K562 (cell line): Measurements from ENCODE around the gene RBSN. TPM values are rescaled to one million over a fixed set of nuclear protein-coding genes. Genes with fewer than 3 reads are reported as not detected.

Source experiments
- CBX3 ChIP-seq, 2 experiments: IDR thresholded peaks; 1 replicate in 1 of 2; 2 replicates in 1 of 2; pipeline ENCODE4 v1.6.1; 2012; ENCODE audit warnings: inconsistent platforms in 2 of 2, low read length in 2 of 2, borderline replicate concordance in 1 of 2, control low read depth in 1 of 2
- E2F4 ChIP-seq: sonication (generic); formaldehyde crosslinking; IDR thresholded peaks from 2 replicates; pipeline ENCODE4 v1.8.0; 2022; ENCODE audit warnings: mild to moderate bottlenecking, low read depth, missing genetic modification reagents
- EHMT2 ChIP-seq: fragments of 450-650 bp; IDR thresholded peaks from 2 replicates; pipeline ENCODE4 v1.6.1; 2018; ENCODE audit warnings: antibody characterized with exemption
- ELF1 ChIP-seq: fragments of 200-800 bp; sonication (Bioruptor generic); IDR thresholded peaks from 2 replicates; pipeline ENCODE4 v1.6.1; 2016; ENCODE audit warnings: missing genetic modification characterization, missing compliant biosample characterization
- EWSR1 ChIP-seq: fragments of 450-650 bp; IDR thresholded peaks from 2 replicates; pipeline ENCODE4 v1.6.1; 2018; ENCODE audit warnings: borderline replicate concordance, mild to moderate bottlenecking, low read depth, moderate library complexity; ENCODE audit not compliant: partially characterized antibody
- HINFP ChIP-seq: fragments of 450-650 bp; conservative IDR thresholded peaks from 2 replicates; pipeline ENCODE4 v1.6.1; 2016; ENCODE audit warnings: missing genetic modification characterization, low read depth, mild to moderate bottlenecking, control low read depth, missing compliant biosample characterization
- PHTF2 ChIP-seq: fragments of 250-450 bp; sonication (Bioruptor Pico); IDR thresholded peaks from 2 replicates; pipeline ENCODE4 v1.5.0; 2021; ENCODE audit warnings: mild to moderate bottlenecking
- RUNX1 ChIP-seq: sonication (generic); IDR thresholded peaks from 2 replicates; pipeline ENCODE4 v1.6.1; 2016; ENCODE audit warnings: antibody characterized with exemption, low read depth
- TCF7 ChIP-seq: sonication (generic); IDR thresholded peaks from 2 replicates; pipeline ENCODE4 v1.6.1; 2016; ENCODE audit warnings: antibody characterized with exemption, borderline replicate concordance
- ZKSCAN1 ChIP-seq: fragments of 150-350 bp; IDR thresholded peaks from 2 replicates; pipeline ENCODE4 v1.6.1; 2016; ENCODE audit warnings: low read depth, low read length
- ZKSCAN3 ChIP-seq: fragments of 250-450 bp; sonication (Bioruptor Pico); IDR thresholded peaks from 2 replicates; pipeline ENCODE4 v1.4.0; 2020
- ZNF124 ChIP-seq: sonication (generic); formaldehyde crosslinking; IDR thresholded peaks from 2 replicates; pipeline ENCODE4 v1.8.1; 2022; ENCODE audit warnings: missing genetic modification reagents
- ZNF146 ChIP-seq: IDR thresholded peaks from one replicate; pipeline ENCODE4 v1.6.1; 2018; ENCODE audit warnings: missing compliant biosample characterization; ENCODE audit not compliant: unreplicated experiment
- polyA plus RNA-seq, 8 experiments: library from polyadenylated mRNA; depleted of rRNA in 4 of 8; stranded (reverse) in 5 of 8; unstranded in 3 of 8; fragments of >200 nt; fragmentation: Nextera tagmentation in 2 of 8; fragmentation: Illumina TruSeq in 1 of 8; extraction: Ambion mirVana in 2 of 8; extraction: Trizol in 1 of 8; gene quantifications; 2 replicates each; pipeline versions ENCODE4 v1.2.1 to v1.2.3, GENCODE V29; 2011 to 2014; ENCODE audit warnings: inconsistent platforms in 1 of 8, missing spikeins in 1 of 8
- total RNA-seq, 7 experiments: library from RNA; depleted of rRNA in 6 of 7; stranded (reverse); fragments of >200 nt in 6 of 7; fragmentation: Illumina TruSeq in 2 of 7; extraction: Trizol in 2 of 7; gene quantifications; 2 replicates each; pipeline versions ENCODE4 v1.2.1 to v1.2.3, GENCODE V29; 2011 to 2021; ENCODE audit warnings: low replicate concordance in 1 of 7
- TF ChIP-seq, protein P1 (sequence below), 2 experiments: fragments of 450-650 bp in 1 of 2; sonication (generic) in 1 of 2; formaldehyde crosslinking in 1 of 2; IDR thresholded peaks; 2 replicates each; pipeline versions ENCODE4 v1.7.1 to v1.9.0; 2016 to 2022; ENCODE audit warnings: inconsistent platforms in 1 of 2, mild to moderate bottlenecking in 1 of 2, missing genetic modification reagents in 1 of 2

Gene RBSN
- total and polyA plus RNA-seq, 9 of the 15 experiments (the other 6 are each of a cell fraction or from before 2014, with no cell fraction given): 2.9 to 19.6 (median 15.0) TPM

DNA sequence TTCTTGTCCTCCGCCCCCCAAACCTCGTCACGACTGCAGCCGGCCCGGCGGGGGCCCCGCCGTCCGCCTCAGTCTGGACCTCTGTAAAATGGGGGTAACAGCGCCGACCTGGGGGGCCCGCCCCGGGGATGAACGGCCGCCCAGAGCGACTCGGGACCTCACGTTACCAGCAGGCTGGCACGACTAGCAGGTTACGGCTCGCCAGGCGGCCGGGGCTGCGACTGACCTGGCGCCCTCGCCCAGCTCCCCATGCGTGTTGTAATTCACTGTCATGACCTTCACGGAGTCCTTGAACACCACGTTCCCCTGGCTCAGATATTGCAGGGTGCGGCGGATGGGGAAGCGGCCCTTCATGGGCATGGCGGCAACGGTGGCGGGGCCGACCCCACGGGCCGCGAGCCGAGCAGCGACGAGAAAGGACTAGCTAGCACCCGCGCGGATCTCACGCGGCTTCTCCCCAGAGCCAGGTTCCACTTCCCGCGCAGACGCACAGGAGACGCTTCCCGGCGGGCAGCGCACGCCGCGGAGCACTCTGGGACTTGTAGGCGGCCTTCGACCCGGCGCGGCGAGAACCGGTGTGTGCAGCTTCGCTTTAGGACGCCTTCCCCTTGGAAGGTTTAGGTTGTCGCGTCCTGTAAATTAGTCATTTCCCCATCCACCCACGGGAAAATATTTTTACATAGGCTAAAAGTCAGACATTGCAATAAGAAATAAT, 34.0 kb downstream of the RBSN start, which contains the start of gene MRPS25 (continued):
- TF ChIP-seq, protein P1, sequence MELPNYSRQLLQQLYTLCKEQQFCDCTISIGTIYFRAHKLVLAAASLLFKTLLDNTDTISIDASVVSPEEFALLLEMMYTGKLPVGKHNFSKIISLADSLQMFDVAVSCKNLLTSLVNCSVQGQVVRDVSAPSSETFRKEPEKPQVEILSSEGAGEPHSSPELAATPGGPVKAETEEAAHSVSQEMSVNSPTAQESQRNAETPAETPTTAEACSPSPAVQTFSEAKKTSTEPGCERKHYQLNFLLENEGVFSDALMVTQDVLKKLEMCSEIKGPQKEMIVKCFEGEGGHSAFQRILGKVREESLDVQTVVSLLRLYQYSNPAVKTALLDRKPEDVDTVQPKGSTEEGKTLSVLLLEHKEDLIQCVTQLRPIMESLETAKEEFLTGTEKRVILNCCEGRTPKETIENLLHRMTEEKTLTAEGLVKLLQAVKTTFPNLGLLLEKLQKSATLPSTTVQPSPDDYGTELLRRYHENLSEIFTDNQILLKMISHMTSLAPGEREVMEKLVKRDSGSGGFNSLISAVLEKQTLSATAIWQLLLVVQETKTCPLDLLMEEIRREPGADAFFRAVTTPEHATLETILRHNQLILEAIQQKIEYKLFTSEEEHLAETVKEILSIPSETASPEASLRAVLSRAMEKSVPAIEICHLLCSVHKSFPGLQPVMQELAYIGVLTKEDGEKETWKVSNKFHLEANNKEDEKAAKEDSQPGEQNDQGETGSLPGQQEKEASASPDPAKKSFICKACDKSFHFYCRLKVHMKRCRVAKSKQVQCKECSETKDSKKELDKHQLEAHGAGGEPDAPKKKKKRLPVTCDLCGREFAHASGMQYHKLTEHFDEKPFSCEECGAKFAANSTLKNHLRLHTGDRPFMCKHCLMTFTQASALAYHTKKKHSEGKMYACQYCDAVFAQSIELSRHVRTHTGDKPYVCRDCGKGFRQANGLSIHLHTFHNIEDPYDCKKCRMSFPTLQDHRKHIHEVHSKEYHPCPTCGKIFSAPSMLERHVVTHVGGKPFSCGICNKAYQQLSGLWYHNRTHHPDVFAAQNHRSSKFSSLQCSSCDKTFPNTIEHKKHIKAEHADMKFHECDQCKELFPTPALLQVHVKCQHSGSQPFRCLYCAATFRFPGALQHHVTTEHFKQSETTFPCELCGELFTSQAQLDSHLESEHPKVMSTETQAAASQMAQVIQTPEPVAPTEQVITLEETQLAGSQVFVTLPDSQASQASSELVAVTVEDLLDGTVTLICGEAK (IDR thresholded peaks at IDR 0.05): no peak; the same call in 1 of the 2 replicates
- TF ChIP-seq, protein P1 (CRISPR knock-in tag; IDR thresholded peaks at IDR 0.05): no peak
- TF ChIP-seq ZNF124 (CRISPR knock-in tag) (no peak), ELF1 (tag) (0 out of 2 replicates have a peak, but pooled peaks have one; percentile 48), ZKSCAN3 (CRISPR knock-in tag) (no peak), ZNF146 (CRISPR knock-in tag) (no peak), RUNX1 (no peak), CBX3 (IDR thresholded peaks at IDR 0.05; ENCODE audit: borderline replicate concordance in 1 of 2, low read length in 2 of 2) (peak in 1 of 2 experiments; percentile 77; a peak in 1 of 3 replicates), ZKSCAN1 (no peak), PHTF2 (CRISPR knock-in tag) (no peak), E2F4 (CRISPR knock-in tag) (no peak), EWSR1 (no peak), TCF7 (peak; percentile 38; the same call in 1 of the 2 replicates), HINFP (tag) (no peak), EHMT2 (no peak)
